Activated CD8-positive, alpha-beta memory T cell treated with anti-CD3 and anti-CD28 coated beads for 1 hour (primary cell): ENCODE data around the gene NHERF1.

ENCODE experiments used
- DNase-seq, 2 donors: peaks; one replicate each; pipeline ENCODE4 v3.0.0-alpha.2; 2020; ENCODE audit warnings: low read depth in 1 of 2; ENCODE audit errors: extremely low read depth in 1 of 2

NHERF1 gene

GRCh38 chr17:74748279-74748528 lies 224 bp upstream of the NHERF1 start:
- no peak for DNase-seq

GRCh38 chr17:74749279-74750038 lies 1.0 kb downstream of the NHERF1 start:
- no peak for DNase-seq

- no peak for DNase-seq
Measured at GRCh38 chr17:74750039-74750326, 1.6 kb downstream of the NHERF1 start.

GRCh38 chr17:74750327-74751069 lies 2.1 kb downstream of the NHERF1 start:
- no peak for DNase-seq

GRCh38 chr17:74752415-74752814 lies 4.0 kb downstream of the NHERF1 start:
- DNase-seq: no peak

GRCh38 chr17:74752822-74753401 lies 4.5 kb downstream of the NHERF1 start:
- DNase-seq: no peak

- DNase-seq: no peak
Measured at GRCh38 chr17:74754832-74755231, 6.4 kb downstream of the NHERF1 start.

- DNase-seq: no peak
Measured at GRCh38 chr17:74755533-74755932, 7.1 kb downstream of the NHERF1 start.

- no peak for DNase-seq
Measured at GRCh38 chr17:74756891-74757290, 8.5 kb downstream of the NHERF1 start.

- no peak for DNase-seq
Measured at GRCh38 chr17:74757502-74757901, 9.1 kb downstream of the NHERF1 start.

GRCh38 chr17:74757931-74758847 lies 9.8 kb downstream of the NHERF1 start:
- DNase-seq: no peak

- DNase-seq: no peak
Measured at GRCh38 chr17:74758848-74759168, 10.4 kb downstream of the NHERF1 start.

GRCh38 chr17:74759243-74759801 lies 10.9 kb downstream of the NHERF1 start:
- DNase-seq: no peak

GRCh38 chr17:74759941-74760340 lies 11.5 kb downstream of the NHERF1 start:
- no peak for DNase-seq

- no peak for DNase-seq
Measured at GRCh38 chr17:74760404-74761105, 12.1 kb downstream of the NHERF1 start.

GRCh38 chr17:74761419-74761818 lies 13.0 kb downstream of the NHERF1 start:
- DNase-seq: no peak

GRCh38 chr17:74761931-74762330 lies 13.5 kb downstream of the NHERF1 start:
- DNase-seq: no peak

- no peak for DNase-seq
Measured at GRCh38 chr17:74763565-74764387, 15.3 kb downstream of the NHERF1 start.

- DNase-seq: no peak
Measured at GRCh38 chr17:74764751-74765286, 16.4 kb downstream of the NHERF1 start.

- DNase-seq: no peak
Measured at GRCh38 chr17:74766413-74766812, 18.0 kb downstream of the NHERF1 start.
